CD4-positive, CD25-positive, alpha-beta regulatory T cell (primary cell): Measurements from ENCODE around the gene STAT3. TPM values are rescaled to one million over a fixed set of nuclear protein-coding genes. Genes with fewer than 3 reads are reported as not detected.

Source experiments
- ATAC-seq, 2 donors: fragments of 150-1000 bp; cut with Tn5 transposase; one replicate each; pipeline ENCODE4 v1.10.0; 2021; ENCODE audit warnings: low read depth in 2 of 2, moderate number of reproducible peaks in 2 of 2, moderate library complexity in 1 of 2
- DNase-seq, 3 donors: peaks; one replicate each; pipeline versions ENCODE4 v3.0.0 to v3.0.0-alpha.2; 2012 to 2022; ENCODE audit warnings: mixed read lengths in 1 of 3
- H3K27ac ChIP-seq: one replicate; pipeline ENCODE4 v1.7.0; 2013; ENCODE audit warnings: mild to moderate bottlenecking, low read length; ENCODE audit not compliant: insufficient read depth, poor library complexity, severe bottlenecking
- H3K27me3 ChIP-seq: one replicate; pipeline ENCODE4 v1.7.0; 2013; ENCODE audit warnings: low read length; ENCODE audit not compliant: control insufficient read depth, insufficient read depth
- H3K36me3 ChIP-seq: one replicate; pipeline ENCODE4 v1.7.0; 2013; ENCODE audit warnings: mild to moderate bottlenecking, low read length, moderate library complexity; ENCODE audit not compliant: control insufficient read depth, insufficient read depth
- H3K4me1 ChIP-seq: 2 replicates; pipeline ENCODE4 v1.7.0; 2013; ENCODE audit warnings: mild to moderate bottlenecking, low read length; ENCODE audit not compliant: insufficient read depth, control insufficient read depth, poor library complexity, severe bottlenecking
- H3K4me3 ChIP-seq: one replicate; pipeline ENCODE4 v1.7.0; 2013; ENCODE audit warnings: low read depth, mild to moderate bottlenecking, low read length, moderate library complexity
- H3K9me3 ChIP-seq, 2 experiments: 1 replicate in 1 of 2; 2 replicates in 1 of 2; pipeline ENCODE4 v1.7.0; 2013; ENCODE audit warnings: low read length in 2 of 2, mild to moderate bottlenecking in 1 of 2, moderate library complexity in 1 of 2; ENCODE audit not compliant: control insufficient read depth in 2 of 2
- H3K27ac Mint-ChIP-seq, 3 donors: one replicate each; pipeline ENCODE4 v1.8.0; 2020 to 2022; ENCODE audit warnings: mild to moderate bottlenecking in 3 of 3, mixed read lengths in 3 of 3, moderate library complexity in 2 of 3
- H3K27me3 Mint-ChIP-seq: one replicate; pipeline ENCODE4 v1.8.0; 2022; ENCODE audit warnings: mild to moderate bottlenecking, mixed read lengths
- H3K36me3 Mint-ChIP-seq: one replicate; pipeline ENCODE4 v1.8.0; 2020; ENCODE audit warnings: mixed read lengths
- H3K4me1 Mint-ChIP-seq, 4 donors: one replicate each; pipeline ENCODE4 v1.8.0; 2020 to 2022; ENCODE audit warnings: mixed read lengths in 4 of 4, mild to moderate bottlenecking in 1 of 4
- H3K4me3 Mint-ChIP-seq, 4 donors: one replicate each; pipeline ENCODE4 v1.8.0; 2020 to 2022; ENCODE audit warnings: mild to moderate bottlenecking in 4 of 4, mixed read lengths in 4 of 4, moderate library complexity in 3 of 4
- H3K9me3 Mint-ChIP-seq, 7 donors: one replicate each; pipeline ENCODE4 v1.8.0; 2020 to 2022; ENCODE audit warnings: mixed read lengths in 7 of 7, mild to moderate bottlenecking in 3 of 7, moderate library complexity in 2 of 7
- polyA plus RNA-seq, 4 donors: library from polyadenylated mRNA; unstranded; fragments of 300-500 nt; fragmentation: Illumina TruSeq; gene quantifications; one replicate each; pipeline ENCODE4 v1.2.3, GENCODE V29; 2021
- total RNA-seq: library from RNA; stranded (reverse); gene quantifications from one replicate; pipeline ENCODE4 v1.2.3, GENCODE V29; 2022

STAT3 gene
- total and polyA plus RNA-seq, 5 donors from 2014 or later, result 100 to 262 (median 122) TPM

- Mint-ChIP-seq H3K27me3 (no peaks in the 10 kb centered on the region), H3K27ac (peak overlapping the region; percentile 96 to 97 (median 97)), H3K9me3 (no peaks in the 10 kb centered on the region), H3K36me3 (no peaks in the 10 kb centered on the region), H3K4me3 (peak overlapping the region; percentile 96 to 99 (median 96)), H3K4me1 (peaks cover 17 to 57% (median 41%) of the 10 kb centered on the region in 4 donors)
- H3K36me3 ChIP-seq, result no peaks in the 10 kb centered on the region
- peak overlapping the region; percentile 99 for H3K4me3 ChIP-seq
- H3K9me3 ChIP-seq, result no peaks in the 10 kb centered on the region
- DNase-seq (peak; percentile 39 to 50 (median 39)), ATAC-seq (peak; percentile 42 to 43)
- H3K4me1 ChIP-seq, result peaks cover 51% of the 10 kb centered on the region
- H3K27me3 ChIP-seq, result no peaks in the 10 kb centered on the region
- H3K27ac ChIP-seq, result peak overlapping the region; percentile 89
These were observed 112.5 kb downstream of the STAT3 start for GRCh38 chr17:42275527-42276358.

GRCh38 chr17:42274812-42275526 lies 113.3 kb downstream of the STAT3 start:
- H3K27me3 Mint-ChIP-seq, result no peaks in the 10 kb centered on the region
- no peak for ATAC-seq

DNA sequence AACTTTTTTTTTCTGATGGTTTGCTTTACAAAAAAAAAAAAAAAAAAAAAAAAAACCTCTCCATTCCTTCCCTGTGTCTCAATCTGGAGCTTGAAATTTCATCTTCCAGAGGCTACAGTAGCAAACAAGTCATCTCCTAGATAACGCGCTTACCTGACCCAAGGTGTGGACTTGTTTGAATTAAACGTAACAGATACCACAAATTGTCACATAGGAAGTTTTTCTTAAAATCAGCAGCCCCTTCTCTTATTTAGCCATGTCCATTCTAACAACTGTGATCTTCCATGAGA lies 114.0 kb downstream of the STAT3 start:
- Mint-ChIP-seq H3K36me3 (no peaks in the 10 kb centered on the region), H3K4me3 (peak overlapping the region; percentile 96 to 99 (median 96)), H3K4me1 (peaks cover 24 to 68% (median 53%) of the 10 kb centered on the region in 4 donors), H3K27me3 (no peaks in the 10 kb centered on the region), H3K9me3 (no peaks in the 10 kb centered on the region), H3K27ac (peak overlapping the region; percentile 96 to 97 (median 97))
- peak overlapping the region; percentile 99 for H3K4me3 ChIP-seq
- H3K27me3 ChIP-seq, result no peaks in the 10 kb centered on the region
- H3K36me3 ChIP-seq, result no peaks in the 10 kb centered on the region
- peaks cover 66% of the 10 kb centered on the region for H3K4me1 ChIP-seq
- ATAC-seq (no peak), DNase-seq (no peak)
- peak overlapping the region; percentile 89 for H3K27ac ChIP-seq
- H3K9me3 ChIP-seq, result no peaks in the 10 kb centered on the region

More at GRCh38 chr17:42274812-42275526, 113.3 kb downstream of the STAT3 start:
- Mint-ChIP-seq H3K4me3 (peak overlapping the region; percentile 96 to 99 (median 96)), H3K36me3 (no peaks in the 10 kb centered on the region), H3K9me3 (no peaks in the 10 kb centered on the region), H3K4me1 (peaks cover 24 to 64% (median 48%) of the 10 kb centered on the region in 4 donors), H3K27ac (peak overlapping the region; percentile 96 to 97 (median 97))
- no peak for DNase-seq
- Histone ChIP-seq H3K36me3 (no peaks in the 10 kb centered on the region), H3K9me3 (no peaks in the 10 kb centered on the region), H3K4me3 (peak overlapping the region; percentile 99), H3K27me3 (no peaks in the 10 kb centered on the region), H3K27ac (peak overlapping the region; percentile 89), H3K4me1 (peaks cover 59% of the 10 kb centered on the region)

GRCh38 chr17:42273474-42274252 lies 114.6 kb downstream of the STAT3 start:
- peaks cover 71% of the 10 kb centered on the region for H3K4me1 ChIP-seq
- no peaks in the 10 kb centered on the region for H3K27me3 ChIP-seq
- H3K9me3 Mint-ChIP-seq, result no peaks in the 10 kb centered on the region
- DNase-seq (peak in 2 of 3 donors; percentile 44 to 45), ATAC-seq (no peak)
- H3K4me3 ChIP-seq, result peak overlapping the region; percentile 99
- no peaks in the 10 kb centered on the region for H3K36me3 Mint-ChIP-seq
- H3K36me3 ChIP-seq, result no peaks in the 10 kb centered on the region
- H3K4me3 Mint-ChIP-seq, result peak overlapping the region; percentile 96 to 99 (median 96)
- H3K4me1 Mint-ChIP-seq, result peaks cover 25 to 70% (median 57%) of the 10 kb centered on the region in 4 donors
- no peaks in the 10 kb centered on the region for H3K27me3 Mint-ChIP-seq
- H3K27ac Mint-ChIP-seq, result peak overlapping the region; percentile 92 to 96 (median 93)
- H3K9me3 ChIP-seq, result no peaks in the 10 kb centered on the region
- H3K27ac ChIP-seq, result peak overlapping the region; percentile 89

DNA sequence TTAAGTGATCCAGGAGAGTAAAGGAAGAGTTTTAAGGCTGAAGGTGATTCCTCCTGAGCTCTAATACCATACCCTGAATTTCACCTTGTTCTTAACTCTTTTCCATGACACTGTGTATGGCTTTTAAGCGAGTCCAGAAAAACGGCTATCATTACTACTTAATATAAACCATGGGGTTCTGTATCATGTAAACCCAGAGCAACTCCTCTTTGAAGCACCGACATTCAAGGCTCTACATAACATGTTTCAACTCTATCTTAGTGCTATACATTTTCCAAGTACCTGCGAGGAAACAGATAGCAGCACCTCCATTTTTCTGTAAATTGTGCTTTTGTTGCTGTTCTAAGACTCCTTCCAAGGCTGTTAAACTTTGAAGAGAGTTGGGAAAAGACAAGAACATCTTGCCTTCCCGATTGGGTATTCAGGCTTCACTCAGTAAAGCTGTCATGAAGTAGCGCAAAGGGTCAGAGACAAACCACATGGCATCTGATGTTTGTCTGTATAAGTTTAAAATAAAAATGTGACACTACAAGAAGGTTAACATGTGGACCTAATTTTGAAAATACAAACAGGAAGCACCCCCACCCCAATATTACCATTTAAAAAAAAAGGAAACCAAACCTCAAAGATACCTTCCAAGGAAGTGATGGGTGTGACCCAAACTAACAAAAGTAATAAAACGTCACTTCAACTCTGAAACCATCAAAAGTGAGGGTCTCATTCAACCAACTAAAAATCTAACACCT lies 115.9 kb downstream of the STAT3 start:
- Mint-ChIP-seq H3K4me1 (peaks cover 33 to 78% (median 63%) of the 10 kb centered on the region in 4 donors), H3K9me3 (no peaks in the 10 kb centered on the region), H3K4me3 (peak overlapping the region; percentile 88 to 99 (median 96)), H3K27me3 (no peaks in the 10 kb centered on the region), H3K36me3 (no peaks in the 10 kb centered on the region), H3K27ac (peak overlapping the region; percentile 91 to 96 (median 94))
- Histone ChIP-seq H3K27me3 (no peaks in the 10 kb centered on the region), H3K4me1 (peaks cover 85% of the 10 kb centered on the region), H3K4me3 (peak overlapping the region; percentile 99), H3K36me3 (no peaks in the 10 kb centered on the region), H3K9me3 (no peaks in the 10 kb centered on the region), H3K27ac (peak overlapping the region; percentile 89)
- DNase-seq, result peak in 2 of 3 donors; percentile 70 to 74
- peak in 1 of 2 donors; percentile 16 for ATAC-seq

GRCh38 chr17:42271779-42272035 lies 116.5 kb downstream of the STAT3 start:
- Histone ChIP-seq H3K27ac (peak overlapping the region; percentile 89), H3K36me3 (no peaks in the 10 kb centered on the region), H3K4me3 (peak overlapping the region; percentile 99), H3K27me3 (no peaks in the 10 kb centered on the region), H3K9me3 (no peaks in the 10 kb centered on the region), H3K4me1 (peaks cover 86% of the 10 kb centered on the region)
- Mint-ChIP-seq H3K27me3 (no peaks in the 10 kb centered on the region), H3K9me3 (no peaks in the 10 kb centered on the region), H3K4me3 (peak overlapping the region; percentile 88 to 99 (median 96)), H3K27ac (peak overlapping the region; percentile 91 to 96 (median 94)), H3K4me1 (peaks cover 38 to 79% (median 65%) of the 10 kb centered on the region in 4 donors), H3K36me3 (no peaks in the 10 kb centered on the region)
- ATAC-seq (no peak), DNase-seq (no peak)
